Stimulated activated CD8-positive, alpha-beta memory T cell treated with anti-CD3 and anti-CD28 coated beads, Interleukin-7, amount 100 ng/mL, for 24 hours (primary cell): ENCODE data around the gene COPRS.
"Not testable (repeated sequence)": the region's sequence is repeated elsewhere in the genome, so short reads cannot be mapped to it uniquely, and the experiment has no call there.

Experiments
- DNase-seq: peaks from one replicate; pipeline ENCODE4 v3.0.0-alpha.2; 2020; ENCODE audit warnings: low read depth

Gene COPRS

DNA sequence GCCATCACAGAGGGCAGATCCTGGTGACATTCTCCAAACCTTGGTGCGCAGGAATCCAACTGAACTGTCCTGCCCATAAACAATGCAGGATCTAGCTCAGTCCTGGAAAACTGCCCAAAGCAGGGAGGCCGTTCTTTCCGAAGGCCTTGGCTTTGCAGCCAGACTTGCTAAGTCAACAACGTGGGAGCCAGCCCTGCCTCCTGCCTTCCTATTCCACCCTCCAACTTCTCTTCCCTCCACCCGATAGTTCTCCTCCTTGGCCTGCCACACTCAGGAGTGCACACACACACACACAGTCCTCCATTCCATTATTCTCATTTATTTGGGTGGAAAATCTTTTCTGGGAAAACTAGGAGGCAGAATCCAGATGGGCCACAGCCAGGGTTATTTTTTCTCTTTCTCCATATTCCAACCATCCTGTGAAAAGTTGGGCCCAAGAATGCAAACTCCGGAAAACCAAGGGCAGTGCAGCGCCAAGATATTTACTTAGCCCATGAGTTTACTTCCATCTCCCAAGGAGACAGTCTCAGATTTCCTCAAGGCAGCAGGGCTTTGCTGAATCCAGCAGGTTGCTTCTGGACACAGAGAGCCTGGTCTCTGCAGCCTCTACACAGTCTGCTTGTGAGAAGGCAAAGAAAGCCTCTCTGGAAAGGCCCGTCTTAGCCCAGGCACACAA is 15.8 kb downstream of the COPRS start:
- no peak for DNase-seq

- peak; percentile 27 for DNase-seq
These were observed 16.6 kb downstream of the COPRS start for GRCh38 chr17:31842195-31843069.

GRCh38 chr17:31841850-31842194 is 17.2 kb downstream of the COPRS start:
- no peak for DNase-seq

- DNase-seq, result no peak
These were observed 20.3 kb downstream of the COPRS start for GRCh38 chr17:31838636-31839225.

DNA sequence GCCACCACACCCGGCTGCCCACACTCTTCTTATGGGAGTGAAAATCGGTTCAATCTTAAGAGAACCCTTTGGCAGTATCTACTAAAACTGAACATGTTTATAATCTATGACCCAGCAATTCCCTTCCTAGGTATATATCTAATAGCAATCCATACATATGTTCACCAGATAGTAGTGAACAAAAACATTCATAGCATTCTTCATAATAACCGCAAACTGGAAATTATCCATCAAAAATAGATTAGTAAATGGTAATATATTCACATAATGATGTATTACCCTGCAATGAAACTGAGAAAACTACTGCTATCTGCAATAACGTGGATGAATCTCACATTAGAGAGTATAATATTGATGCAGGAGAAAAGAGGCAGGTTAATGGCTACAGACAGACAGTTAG is 23.1 kb downstream of the COPRS start:
- no peak for DNase-seq

GRCh38 chr17:31834448-31834847 is 24.6 kb downstream of the COPRS start:
- no peak for DNase-seq

DNA sequence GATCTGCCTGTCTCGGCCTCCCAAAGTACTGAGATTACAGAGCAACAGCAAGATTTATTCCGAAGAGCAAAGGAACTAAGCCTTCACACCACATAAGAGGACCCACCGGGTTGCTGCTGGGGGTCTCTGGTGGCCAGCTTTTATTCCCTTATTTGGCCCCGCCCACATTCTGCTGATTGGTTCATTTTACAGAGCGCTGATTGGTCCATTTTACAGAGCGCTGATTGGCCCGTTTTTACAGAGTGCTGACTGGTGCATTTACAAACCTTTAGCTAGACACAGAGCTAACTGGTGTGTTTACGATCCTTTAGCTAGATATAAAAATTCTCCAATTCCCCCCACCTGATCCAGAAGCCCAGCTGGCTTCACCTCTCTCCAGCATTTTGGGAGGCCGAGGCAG is 26.3 kb downstream of the COPRS start:
- DNase-seq, result no peak

GRCh38 chr17:31830971-31831858 is 27.8 kb downstream of the COPRS start:
- no peak for DNase-seq

DNA sequence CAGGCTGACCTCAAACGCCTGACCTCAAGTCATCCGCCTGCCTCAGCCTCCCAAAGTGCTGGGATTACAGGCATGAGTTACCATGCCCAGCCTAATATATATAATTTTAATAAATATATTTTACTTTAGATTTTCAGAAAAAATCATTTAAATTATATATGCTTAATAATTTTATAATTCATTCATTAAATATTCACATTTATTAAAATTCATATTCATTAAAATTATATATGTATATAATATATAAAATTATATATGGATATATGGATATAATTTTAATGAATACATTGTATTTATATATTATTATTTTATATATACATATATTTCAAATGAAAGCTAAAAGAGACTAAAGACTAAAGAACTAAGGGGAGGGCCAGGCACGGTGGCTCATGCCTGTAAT is 29.4 kb downstream of the COPRS start:
- no peak for DNase-seq

GRCh38 chr17:31828955-31829354 is 30.1 kb downstream of the COPRS start:
- not testable (repeated sequence) for DNase-seq

DNA sequence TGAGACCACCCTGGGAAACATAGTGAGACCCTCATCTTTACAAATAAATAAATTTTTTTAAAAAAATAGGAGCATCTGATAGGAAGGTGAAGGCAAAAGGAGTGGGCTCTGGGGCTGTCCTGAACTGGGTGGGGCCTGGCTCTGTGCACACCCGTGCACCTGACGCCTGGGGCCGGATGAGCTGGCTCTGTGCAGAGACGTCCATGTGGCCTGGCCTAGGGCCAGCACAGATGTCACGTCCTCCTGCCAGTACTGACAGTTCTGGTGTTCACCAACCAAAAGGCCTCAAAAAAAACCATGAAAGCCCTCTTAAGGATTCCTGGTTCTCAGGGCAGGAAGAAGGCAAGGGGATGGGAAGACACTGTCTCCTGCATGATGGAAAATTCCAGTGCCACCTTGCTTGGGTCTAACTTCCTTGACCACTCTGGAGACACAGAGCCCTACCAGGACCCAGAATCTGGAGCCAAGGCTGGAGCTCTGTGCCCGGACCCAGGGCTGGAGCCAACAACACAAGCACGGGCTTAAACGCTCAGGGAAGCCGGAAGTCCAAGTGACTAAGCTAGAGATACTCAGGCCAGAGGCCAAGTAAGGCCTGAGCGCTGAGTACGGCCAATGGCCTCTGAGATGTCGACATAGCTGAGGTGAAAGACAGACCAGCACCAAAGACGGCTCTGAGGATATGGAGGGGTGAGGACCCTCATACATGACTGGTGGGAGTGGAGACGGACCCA is 32.9 kb downstream of the COPRS start:
- no peak for DNase-seq

GRCh38 chr17:31824766-31825360 is 34.2 kb downstream of the COPRS start:
- DNase-seq, result no peak

DNA sequence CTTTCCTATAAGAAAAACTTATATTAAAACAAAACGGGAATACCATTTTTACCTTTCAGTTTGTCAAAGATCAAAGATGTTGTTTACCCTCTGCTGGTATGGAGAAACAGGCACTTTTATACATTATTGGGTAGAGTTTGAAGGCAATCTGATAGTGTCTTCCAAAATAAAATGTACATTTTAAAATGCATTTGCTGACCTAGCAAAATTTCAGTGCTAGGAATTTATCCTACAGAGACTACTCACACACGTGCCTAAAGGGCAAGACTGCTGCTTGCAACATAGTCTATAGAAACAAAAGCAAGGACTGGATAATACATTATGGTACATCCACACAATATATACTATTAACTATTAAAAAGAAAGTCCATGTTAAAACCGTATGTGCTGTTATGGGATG is 36.0 kb downstream of the COPRS start:
- no peak for DNase-seq

DNA sequence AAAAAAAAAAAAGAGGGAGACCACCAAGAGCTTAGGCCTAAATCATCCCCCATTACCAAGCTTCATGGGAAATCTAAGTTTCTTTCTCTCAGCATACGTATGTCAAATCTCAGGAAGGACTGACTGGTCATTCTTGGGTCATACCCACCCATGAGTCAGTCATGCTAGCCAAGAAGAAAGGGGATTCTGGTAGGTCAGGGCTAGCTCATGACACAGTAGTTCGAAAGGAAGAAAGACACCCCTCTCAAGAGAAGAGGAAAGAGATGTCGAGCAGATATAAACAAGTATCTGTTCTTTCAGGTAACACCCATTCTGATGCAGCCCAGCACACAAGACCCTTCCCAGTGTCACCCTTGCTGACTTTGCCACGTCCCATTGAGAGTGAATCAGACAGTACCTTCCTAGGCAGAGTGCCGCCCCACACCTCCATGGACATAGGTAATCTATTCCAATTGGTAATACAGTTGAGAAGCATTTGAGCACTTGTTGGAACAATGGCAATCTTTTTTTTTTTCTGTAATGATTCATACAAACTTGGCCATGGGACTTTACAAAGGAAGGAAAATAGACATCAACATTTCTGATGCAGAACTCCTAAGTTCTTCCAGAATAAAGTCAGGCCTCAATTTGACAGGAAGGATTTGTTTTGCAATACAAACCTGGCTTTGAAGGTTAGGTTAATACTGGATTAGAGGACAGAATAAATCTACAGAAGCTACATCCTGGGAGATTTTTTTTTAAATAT is 38.2 kb downstream of the COPRS start:
- DNase-seq, result no peak

DNA sequence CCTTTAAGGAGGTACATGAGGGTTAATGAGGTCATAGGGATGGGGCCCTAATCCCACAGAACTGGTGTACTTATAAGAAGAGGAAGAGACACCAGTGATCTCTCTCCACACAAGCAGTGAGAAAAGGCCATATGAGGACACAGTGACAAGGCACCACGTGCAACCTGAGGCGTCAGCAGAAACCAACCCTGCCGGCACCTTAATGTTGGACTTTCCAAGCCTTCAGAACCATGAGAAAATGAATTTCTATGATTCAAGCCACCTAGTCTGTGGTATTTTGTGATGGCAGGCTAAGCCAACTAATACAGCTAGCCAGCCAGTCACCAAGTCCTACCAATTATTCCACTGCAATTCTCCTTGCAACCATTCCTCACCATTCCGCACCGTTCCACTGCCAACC is 39.5 kb downstream of the COPRS start:
- DNase-seq, result no peak

GRCh38 chr17:31818863-31819262 is 40.2 kb downstream of the COPRS start:
- DNase-seq, result not testable (repeated sequence)

DNA sequence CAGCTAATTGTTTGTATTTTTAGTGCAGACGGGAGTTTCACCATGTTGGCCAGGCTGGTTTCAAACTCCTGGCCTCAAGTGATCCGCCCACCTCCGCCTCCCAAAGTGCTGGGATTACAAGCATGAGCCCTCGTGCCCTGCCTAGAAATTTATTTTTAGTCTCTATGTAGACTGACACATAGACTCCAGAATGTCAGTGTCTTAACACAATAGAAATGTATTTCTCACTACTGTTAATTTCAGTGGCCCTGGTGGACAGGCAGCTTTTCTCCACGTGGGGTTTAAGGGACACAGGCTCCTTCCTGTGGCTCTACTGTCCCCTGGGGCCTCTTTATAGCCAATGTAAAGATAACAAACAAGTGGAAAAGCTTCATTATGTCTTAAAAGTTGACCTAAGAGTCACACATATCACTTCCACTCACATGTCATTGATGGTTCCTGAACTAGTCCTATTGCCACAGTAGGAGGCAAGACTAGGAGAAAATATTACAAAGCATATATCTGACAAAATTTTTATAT is 43.8 kb downstream of the COPRS start:
- DNase-seq, result no peak

DNA sequence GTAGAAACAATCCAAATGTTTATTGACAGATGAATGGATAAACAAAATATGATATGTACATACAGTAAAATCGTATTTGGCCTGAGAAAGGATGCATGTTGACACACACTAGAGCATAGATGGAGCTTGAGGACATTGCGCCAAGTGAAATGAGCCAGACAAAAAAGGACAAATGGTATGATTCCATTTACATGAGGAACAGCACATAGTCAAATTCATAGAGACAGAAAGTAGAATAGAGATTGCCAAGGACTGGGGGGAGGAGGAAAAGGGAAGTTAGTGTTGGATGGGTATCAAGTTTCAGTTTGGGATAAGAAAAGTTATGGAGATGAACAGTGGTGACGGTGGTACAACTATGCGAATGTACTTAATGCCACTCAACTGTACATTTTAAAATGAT is 47.9 kb downstream of the COPRS start:
- DNase-seq, result no peak

DNA sequence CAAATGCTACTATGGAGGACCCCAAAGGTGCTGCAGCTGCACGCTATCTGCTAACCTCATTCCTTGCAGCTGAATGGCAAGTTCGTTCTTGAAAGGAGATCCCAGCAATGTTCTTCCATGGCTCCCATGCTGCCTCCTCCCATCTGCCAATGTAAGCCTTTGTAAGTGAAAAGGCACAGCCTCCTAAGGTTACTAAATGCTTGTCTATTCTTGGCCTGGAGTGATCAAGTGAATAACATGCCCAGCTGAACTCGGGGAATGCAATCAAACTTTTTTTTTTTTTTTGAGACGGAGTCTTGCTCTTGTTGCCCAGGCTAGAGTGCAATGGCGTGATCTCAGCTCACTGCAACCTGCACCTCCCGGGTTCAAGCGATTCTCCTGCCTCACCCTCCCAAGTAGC is 49.2 kb downstream of the COPRS start:
- DNase-seq, result not testable (repeated sequence)

GRCh38 chr17:31808521-31809050 is 50.5 kb downstream of the COPRS start:
- DNase-seq, result no peak
